ENCODE results near the gene CSNK1E. TPM values are rescaled to one million over a fixed set of nuclear protein-coding genes. Genes with fewer than 3 reads are reported as not detected.

The CSNK1E gene
- total RNA-seq, 1 donor from 2014 or later, result 154 TPM

- no peaks in the 10 kb centered on the region for H3K9me3 Mint-ChIP-seq
- H3K27ac Mint-ChIP-seq, result peak within 1 kb of the TSS; percentile 87
- intact Hi-C loops (cut with micrococcal nuclease), result loop anchor here (1.0 to 5.0 kb wide), 4 partner anchors 45 to 298 kb away; partner anchors contain the start of genes CSNK1E, DMC1, MAFF and PLA2G6
- H3K27me3 Mint-ChIP-seq (ENCODE audit: insufficient read depth), result peaks cover 11% of the 10 kb centered on the region
- H3K4me1 Mint-ChIP-seq (ENCODE audit: low read depth), result peaks cover 45% of the 10 kb centered on the region
- H3K36me3 Mint-ChIP-seq (ENCODE audit: low read depth), result peaks cover 4% of the 10 kb centered on the region
- H3K4me3 Mint-ChIP-seq, result peak within 1 kb of the TSS; percentile 87
- peak; percentile 82 for DNase-seq (ENCODE audit: low spot score)
These were observed 44.7 kb downstream of the CSNK1E start, which contains the start of gene TMEM184B for GRCh38 chr22:38272373-38273134. TSS of gene TMEM184B (minus strand) at chr22:38273010. CDS start at chr22:38247961, 25,049 bp downstream.

- Mint-ChIP-seq H3K27me3 (ENCODE audit: insufficient read depth) (peaks cover 11% of the 10 kb centered on the region), H3K36me3 (ENCODE audit: low read depth) (peaks cover 4% of the 10 kb centered on the region), H3K27ac (peak overlapping the region; percentile 72), H3K4me3 (peak overlapping the region; percentile 87), H3K9me3 (no peaks in the 10 kb centered on the region), H3K4me1 (ENCODE audit: low read depth) (peaks cover 51% of the 10 kb centered on the region)
- no peak for DNase-seq (ENCODE audit: low spot score)
- intact Hi-C loops (cut with micrococcal nuclease), result loop anchor here (2.0 to 5.0 kb wide), 3 partner anchors 70 to 299 kb away; partner anchors contain the start of genes DMC1, MAFF and PLA2G6
These were observed 45.3 kb downstream of the CSNK1E start for GRCh38 chr22:38271927-38272372.

- H3K9me3 Mint-ChIP-seq, result no peaks in the 10 kb centered on the region
- H3K36me3 Mint-ChIP-seq (ENCODE audit: low read depth), result peaks cover 8% of the 10 kb centered on the region
- peaks cover 11% of the 10 kb centered on the region for H3K27me3 Mint-ChIP-seq (ENCODE audit: insufficient read depth)
- peak overlapping the region; percentile 87 for H3K4me3 Mint-ChIP-seq
- no peak overlapping the region for H3K27ac Mint-ChIP-seq
- no peak for DNase-seq (ENCODE audit: low spot score)
- intact Hi-C loops (cut with micrococcal nuclease), result loop anchor here (5.0 kb wide), 1 partner anchor 69 kb away; the partner anchor contains the start of gene MAFF
- peaks cover 57% of the 10 kb centered on the region for H3K4me1 Mint-ChIP-seq (ENCODE audit: low read depth)
These were observed 46.1 kb downstream of the CSNK1E start for GRCh38 chr22:38271101-38271500.

GRCh38 chr22:38270091-38270992 is 46.9 kb downstream of the CSNK1E start:
- Mint-ChIP-seq H3K27me3 (ENCODE audit: insufficient read depth) (peaks cover 8% of the 10 kb centered on the region), H3K9me3 (no peaks in the 10 kb centered on the region), H3K4me3 (peak overlapping the region; percentile 87), H3K4me1 (ENCODE audit: low read depth) (peaks cover 65% of the 10 kb centered on the region), H3K36me3 (ENCODE audit: low read depth) (peaks cover 8% of the 10 kb centered on the region), H3K27ac (no peak overlapping the region)
- DNase-seq (ENCODE audit: low spot score), result no peak
- intact Hi-C loops (cut with micrococcal nuclease), result loop anchor here (5.0 kb wide), 1 partner anchor 68 kb away; the partner anchor contains the start of gene MAFF

GRCh38 chr22:38269466-38269865 is 47.8 kb downstream of the CSNK1E start:
- Mint-ChIP-seq H3K27me3 (ENCODE audit: insufficient read depth) (peaks cover 4% of the 10 kb centered on the region), H3K36me3 (ENCODE audit: low read depth) (peaks cover 8% of the 10 kb centered on the region), H3K9me3 (no peaks in the 10 kb centered on the region), H3K27ac (no peak overlapping the region), H3K4me3 (no peak overlapping the region), H3K4me1 (ENCODE audit: low read depth) (peaks cover 68% of the 10 kb centered on the region)
- DNase-seq (ENCODE audit: low spot score), result no peak
- intact Hi-C loops (cut with micrococcal nuclease), result no loop called here

GRCh38 chr22:38267086-38267485 is 50.1 kb downstream of the CSNK1E start:
- Mint-ChIP-seq H3K4me3 (peak overlapping the region; percentile 33), H3K27me3 (ENCODE audit: insufficient read depth) (no peaks in the 10 kb centered on the region), H3K27ac (peak overlapping the region; percentile 91), H3K9me3 (no peaks in the 10 kb centered on the region), H3K36me3 (ENCODE audit: low read depth) (peaks cover 12% of the 10 kb centered on the region), H3K4me1 (ENCODE audit: low read depth) (peaks cover 61% of the 10 kb centered on the region)
- intact Hi-C loops (cut with micrococcal nuclease), result no loop called here
- peak; percentile 52 for DNase-seq (ENCODE audit: low spot score)

- intact Hi-C loops (cut with micrococcal nuclease), result no loop called here
- H3K27me3 Mint-ChIP-seq (ENCODE audit: insufficient read depth), result no peaks in the 10 kb centered on the region
These were observed 51.1 kb downstream of the CSNK1E start for GRCh38 chr22:38266120-38266519.

GRCh38 chr22:38264322-38264843 is 52.9 kb downstream of the CSNK1E start:
- Mint-ChIP-seq H3K4me1 (ENCODE audit: low read depth) (peaks cover 43% of the 10 kb centered on the region), H3K9me3 (no peaks in the 10 kb centered on the region), H3K4me3 (no peak overlapping the region), H3K36me3 (ENCODE audit: low read depth) (peaks cover 12% of the 10 kb centered on the region), H3K27me3 (ENCODE audit: insufficient read depth) (no peaks in the 10 kb centered on the region), H3K27ac (no peak overlapping the region)
- intact Hi-C loops (cut with micrococcal nuclease), result no loop called here
- no peak for DNase-seq (ENCODE audit: low spot score)

More at GRCh38 chr22:38266120-38266519, 51.1 kb downstream of the CSNK1E start:
- no peak overlapping the region for H3K4me3 Mint-ChIP-seq
- no peak for DNase-seq (ENCODE audit: low spot score)
- H3K9me3 Mint-ChIP-seq, result no peaks in the 10 kb centered on the region
- H3K4me1 Mint-ChIP-seq (ENCODE audit: low read depth), result peaks cover 56% of the 10 kb centered on the region
- H3K27ac Mint-ChIP-seq, result no peak overlapping the region
- peaks cover 12% of the 10 kb centered on the region for H3K36me3 Mint-ChIP-seq (ENCODE audit: low read depth)

GRCh38 chr22:38262051-38262795 is 55.0 kb downstream of the CSNK1E start:
- Mint-ChIP-seq H3K27ac (no peak overlapping the region), H3K36me3 (ENCODE audit: low read depth) (peaks cover 8% of the 10 kb centered on the region), H3K9me3 (no peaks in the 10 kb centered on the region), H3K27me3 (ENCODE audit: insufficient read depth) (no peaks in the 10 kb centered on the region), H3K4me1 (ENCODE audit: low read depth) (peaks cover 28% of the 10 kb centered on the region), H3K4me3 (no peak overlapping the region)
- intact Hi-C loops (cut with micrococcal nuclease), result loop anchor here (2.0 kb wide), 1 partner anchor 91 kb away; no protein-coding TSS in a partner anchor
- DNase-seq (ENCODE audit: low spot score), result peak; percentile 14

GRCh38 chr22:38260761-38261681 is 56.2 kb downstream of the CSNK1E start:
- no peak for DNase-seq (ENCODE audit: low spot score)
- Mint-ChIP-seq H3K4me1 (ENCODE audit: low read depth) (peaks cover 19% of the 10 kb centered on the region), H3K9me3 (no peaks in the 10 kb centered on the region), H3K36me3 (ENCODE audit: low read depth) (peaks cover 4% of the 10 kb centered on the region), H3K27ac (no peak overlapping the region), H3K27me3 (ENCODE audit: insufficient read depth) (no peaks in the 10 kb centered on the region), H3K4me3 (no peak overlapping the region)
- intact Hi-C loops (cut with micrococcal nuclease), result no loop called here

- Mint-ChIP-seq H3K9me3 (no peaks in the 10 kb centered on the region), H3K4me3 (no peak overlapping the region), H3K27ac (no peak overlapping the region), H3K36me3 (ENCODE audit: low read depth) (peaks cover 4% of the 10 kb centered on the region), H3K27me3 (ENCODE audit: insufficient read depth) (no peaks in the 10 kb centered on the region), H3K4me1 (ENCODE audit: low read depth) (peaks cover 9% of the 10 kb centered on the region)
- no peak for DNase-seq (ENCODE audit: low spot score)
- intact Hi-C loops (cut with micrococcal nuclease), result no loop called here
These were observed 57.9 kb downstream of the CSNK1E start for GRCh38 chr22:38259370-38259769.

Measured in activated T-helper 1 cell treated with anti-CD3 and anti-CD28 coated beads, Interleukin-12 subunit alpha, Interleukin-12 subunit beta, Interleukin-2, Interleukin-4 antibody, amounts not matched to agents 30 ng/mL and 10 ng/mL and 1 ng/mL, durations not matched to agents 14 hours and 24 hours and 36 hours (primary cell).